ENCODE results near the gene TTBK1.
"Not testable (repeated sequence)": the region's sequence is repeated elsewhere in the genome, so short reads cannot be mapped to it uniquely, and the experiment has no call there.

The TTBK1 gene

GRCh38 chr6:43290339-43290904, 47.1 kb downstream of the TTBK1 start:
- no peak for DNase-seq

- DNase-seq, result no peak
Measured at GRCh38 chr6:43290905-43291355, 47.6 kb downstream of the TTBK1 start.

- DNase-seq, result no peak
Measured at GRCh38 chr6:43291708-43292107, 48.4 kb downstream of the TTBK1 start.

GRCh38 chr6:43292341-43292740, 49.1 kb downstream of the TTBK1 start:
- no peak for DNase-seq

GRCh38 chr6:43292763-43293318, 49.6 kb downstream of the TTBK1 start:
- DNase-seq, result no peak

GRCh38 chr6:43293698-43294097, 50.4 kb downstream of the TTBK1 start:
- DNase-seq, result no peak

- DNase-seq, result no peak
Measured at GRCh38 chr6:43294536-43294935, 51.3 kb downstream of the TTBK1 start.

GRCh38 chr6:43295456-43295855, 52.2 kb downstream of the TTBK1 start:
- no peak for DNase-seq

DNA sequence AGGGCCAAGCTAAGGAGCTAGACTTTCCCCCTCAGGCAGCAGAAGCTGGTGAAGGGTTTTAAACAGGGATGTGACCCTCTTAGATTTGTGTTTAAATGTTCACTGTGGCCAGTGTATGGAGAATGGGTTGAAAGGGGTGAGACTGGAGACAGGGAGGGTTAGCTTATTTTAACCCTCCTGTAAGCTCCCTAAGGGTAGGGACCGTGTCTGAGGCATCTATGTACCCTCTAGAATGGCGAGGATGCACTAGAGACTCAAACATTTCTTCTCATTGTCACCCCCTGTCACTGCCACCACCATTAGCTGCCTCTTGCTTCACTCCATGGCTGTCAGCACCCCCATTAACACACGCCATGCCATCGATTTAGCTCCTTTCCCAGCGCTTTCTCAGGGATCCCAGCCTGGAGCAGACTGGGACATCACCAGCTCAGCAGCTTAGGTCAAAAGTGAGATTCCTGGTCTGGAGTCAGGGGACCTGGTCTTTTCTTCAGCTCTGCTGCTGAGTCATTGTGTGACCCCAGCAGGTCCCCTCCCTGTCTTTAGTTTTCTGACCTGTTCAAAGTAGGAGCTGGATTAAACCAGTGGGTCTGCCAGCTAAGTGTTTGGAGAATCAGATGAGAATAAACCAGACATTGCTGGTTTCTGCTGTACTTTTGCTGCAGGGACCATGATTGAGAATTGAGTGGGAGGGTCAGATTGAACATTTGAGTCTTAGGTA, 53.7 kb downstream of the TTBK1 start:
- no peak for DNase-seq

- no peak for DNase-seq
Measured at GRCh38 chr6:43297644-43298564, 54.6 kb downstream of the TTBK1 start, which contains the start of gene SLC22A7. TSS of gene SLC22A7 (plus strand) at chr6:43298260. CDS start at chr6:43298359, 99 bp downstream.

DNA sequence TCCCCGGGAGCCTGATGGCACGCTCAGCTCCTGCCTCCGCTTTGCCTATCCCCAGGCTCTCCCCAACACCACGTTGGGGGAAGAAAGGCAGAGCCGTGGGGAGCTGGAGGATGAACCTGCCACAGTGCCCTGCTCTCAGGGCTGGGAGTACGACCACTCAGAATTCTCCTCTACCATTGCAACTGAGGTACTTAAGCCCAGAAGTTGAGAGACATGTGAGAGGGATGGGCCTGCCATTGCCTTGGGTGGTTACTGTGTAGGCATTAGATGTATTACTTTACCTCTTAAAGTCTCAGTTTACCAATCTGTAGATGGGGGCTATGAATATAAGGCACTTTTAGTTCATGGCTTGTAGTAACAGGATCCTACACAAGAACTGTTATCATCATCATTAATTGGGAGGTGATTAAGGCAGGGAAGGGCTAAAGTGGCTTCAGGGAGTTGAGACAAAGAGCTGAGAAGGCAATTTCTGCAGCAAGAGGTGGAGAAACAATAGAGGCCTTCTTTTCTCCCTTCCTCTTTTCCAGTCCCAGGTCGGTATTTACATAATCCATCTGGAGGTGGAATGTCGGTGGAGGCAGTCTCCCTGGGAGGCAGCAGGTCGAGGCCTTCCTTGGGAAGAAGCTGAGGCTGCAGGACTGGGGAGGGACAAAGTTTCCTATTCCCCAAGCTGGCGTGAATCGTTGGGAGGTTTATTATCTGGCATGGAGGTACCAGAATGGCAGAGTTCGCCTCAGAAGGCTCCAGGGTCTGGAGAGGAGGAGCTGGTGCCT, 55.5 kb downstream of the TTBK1 start:
- no peak for DNase-seq

GRCh38 chr6:43299338-43300293, 56.3 kb downstream of the TTBK1 start:
- no peak for DNase-seq

DNA sequence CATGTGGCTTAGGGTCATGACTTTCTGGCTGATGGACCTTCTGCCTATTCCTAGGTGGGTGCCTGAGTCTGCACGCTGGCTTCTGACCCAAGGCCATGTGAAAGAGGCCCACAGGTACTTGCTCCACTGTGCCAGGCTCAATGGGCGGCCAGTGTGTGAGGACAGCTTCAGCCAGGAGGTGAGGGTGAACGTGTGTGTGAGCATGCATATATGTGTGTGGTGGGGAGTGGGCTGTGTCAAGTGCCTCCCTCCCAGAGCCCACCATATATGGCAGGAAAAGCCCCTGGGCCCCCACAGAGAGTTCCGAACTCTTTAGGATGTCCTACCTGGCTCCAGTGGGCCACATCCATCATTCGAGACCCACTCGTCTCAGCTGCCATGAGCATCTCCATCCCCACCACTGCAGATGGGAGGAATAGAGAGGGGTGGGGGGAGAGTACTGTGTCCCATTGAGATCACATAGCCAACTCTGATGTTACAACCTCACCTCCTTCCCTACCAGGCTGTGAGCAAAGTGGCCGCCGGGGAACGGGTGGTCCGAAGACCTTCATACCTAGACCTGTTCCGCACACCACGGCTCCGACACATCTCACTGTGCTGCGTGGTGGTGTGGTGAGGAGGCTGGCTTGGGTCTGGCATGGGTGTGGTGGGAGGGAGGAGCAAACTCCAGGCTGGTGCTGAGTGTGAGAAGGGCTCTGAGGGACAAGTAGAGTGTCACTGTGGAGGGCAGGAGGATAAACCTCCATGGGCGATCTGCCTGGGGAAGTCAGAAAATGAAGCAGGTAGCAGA, 58.0 kb downstream of the TTBK1 start:
- DNase-seq, result no peak

DNA sequence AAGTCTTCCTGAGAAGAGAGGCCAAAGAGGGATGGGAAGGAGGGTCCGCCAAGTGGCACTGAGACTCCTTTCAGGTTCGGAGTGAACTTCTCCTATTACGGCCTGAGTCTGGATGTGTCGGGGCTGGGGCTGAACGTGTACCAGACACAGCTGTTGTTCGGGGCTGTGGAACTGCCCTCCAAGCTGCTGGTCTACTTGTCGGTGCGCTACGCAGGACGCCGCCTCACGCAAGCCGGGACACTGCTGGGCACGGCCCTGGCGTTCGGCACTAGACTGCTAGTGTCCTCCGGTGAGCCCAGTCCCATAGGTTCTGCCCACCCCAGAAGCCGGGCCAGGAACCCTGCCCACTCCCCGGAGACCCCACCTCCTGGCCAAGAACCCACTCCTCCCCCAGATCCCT, 58.8 kb downstream of the TTBK1 start:
- no peak for DNase-seq

GRCh38 chr6:43303006-43303405, 59.7 kb downstream of the TTBK1 start:
- not testable (repeated sequence) for DNase-seq

GRCh38 chr6:43303751-43304331, 60.6 kb downstream of the TTBK1 start:
- no peak for DNase-seq

- DNase-seq, result no peak
Measured at GRCh38 chr6:43304361-43304760, 61.1 kb downstream of the TTBK1 start.

- DNase-seq, result no peak
Measured at GRCh38 chr6:43304882-43305281, 61.6 kb downstream of the TTBK1 start.

GRCh38 chr6:43306086-43306485, 62.8 kb downstream of the TTBK1 start:
- no peak for DNase-seq
